C4-2B (cell line): ENCODE data around the gene SH3BP1.

Source experiments
- ZFX ChIP-seq: fragments of 450-650 bp; IDR thresholded peaks from 2 replicates; pipeline ENCODE4 v1.6.1; 2017
- TF ChIP-seq, protein P1 (sequence below): fragments of 450-650 bp; conservative IDR thresholded peaks from 2 replicates; pipeline ENCODE4 v1.5.1; 2017; ENCODE audit warnings: mild to moderate bottlenecking

DNA sequence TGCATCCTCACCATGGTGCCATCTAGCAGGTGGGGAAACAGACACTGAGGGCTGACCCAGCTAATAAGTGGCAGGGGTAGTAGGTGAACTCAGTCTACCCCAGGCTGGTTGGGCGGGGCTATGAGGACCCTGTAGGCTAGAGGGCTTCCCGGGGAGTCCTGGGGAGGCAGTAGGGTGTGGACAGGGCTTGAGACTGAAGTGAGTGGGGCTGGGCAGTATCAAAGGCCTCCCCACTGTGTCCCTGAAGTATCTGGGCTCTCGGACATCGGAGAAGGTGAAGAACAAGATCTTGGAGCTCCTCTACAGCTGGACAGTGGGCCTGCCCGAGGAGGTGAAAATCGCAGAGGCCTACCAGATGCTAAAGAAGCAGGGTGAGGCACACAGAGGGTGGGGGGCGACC, 19.5 kb upstream of the SH3BP1 start:
- TF ChIP-seq, protein P1, sequence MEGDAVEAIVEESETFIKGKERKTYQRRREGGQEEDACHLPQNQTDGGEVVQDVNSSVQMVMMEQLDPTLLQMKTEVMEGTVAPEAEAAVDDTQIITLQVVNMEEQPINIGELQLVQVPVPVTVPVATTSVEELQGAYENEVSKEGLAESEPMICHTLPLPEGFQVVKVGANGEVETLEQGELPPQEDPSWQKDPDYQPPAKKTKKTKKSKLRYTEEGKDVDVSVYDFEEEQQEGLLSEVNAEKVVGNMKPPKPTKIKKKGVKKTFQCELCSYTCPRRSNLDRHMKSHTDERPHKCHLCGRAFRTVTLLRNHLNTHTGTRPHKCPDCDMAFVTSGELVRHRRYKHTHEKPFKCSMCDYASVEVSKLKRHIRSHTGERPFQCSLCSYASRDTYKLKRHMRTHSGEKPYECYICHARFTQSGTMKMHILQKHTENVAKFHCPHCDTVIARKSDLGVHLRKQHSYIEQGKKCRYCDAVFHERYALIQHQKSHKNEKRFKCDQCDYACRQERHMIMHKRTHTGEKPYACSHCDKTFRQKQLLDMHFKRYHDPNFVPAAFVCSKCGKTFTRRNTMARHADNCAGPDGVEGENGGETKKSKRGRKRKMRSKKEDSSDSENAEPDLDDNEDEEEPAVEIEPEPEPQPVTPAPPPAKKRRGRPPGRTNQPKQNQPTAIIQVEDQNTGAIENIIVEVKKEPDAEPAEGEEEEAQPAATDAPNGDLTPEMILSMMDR, result no peak
- TF ChIP-seq ZFX, result no peak
